Choroid plexus epithelial cell (primary cell): Measurements from ENCODE around the gene NGF.

ENCODE experiments used
- DNase-seq: peaks from one replicate; pipeline ENCODE4 v3.0.0-alpha.2; 2010; ENCODE audit warnings: low read depth
- H3K4me3 ChIP-seq: 2 replicates; pipeline ENCODE4 v1.5.1; 2011; ENCODE audit warnings: low read depth, mild to moderate bottlenecking, control low read depth, low read length, moderate library complexity
- CTCF ChIP-seq: conservative IDR thresholded peaks from 2 replicates; pipeline ENCODE4 v1.5.1; 2011; ENCODE audit warnings: low read depth, mild to moderate bottlenecking, control low read depth, inconsistent platforms, low read length, moderate library complexity

The NGF gene

GRCh38 chr1:115317101-115318012, 20.7 kb downstream of the NGF start:
- no peak for TF ChIP-seq CTCF

GRCh38 chr1:115314765-115315164, 23.3 kb downstream of the NGF start:
- no peak overlapping the region for H3K4me3 ChIP-seq
- peak; percentile 71 for DNase-seq
- TF ChIP-seq CTCF = no peak

More at GRCh38 chr1:115317101-115318012, 20.7 kb downstream of the NGF start:
- H3K4me3 ChIP-seq = no peak overlapping the region
- no peak for DNase-seq

- TF ChIP-seq CTCF = no peak
- H3K4me3 ChIP-seq = no peak overlapping the region
- no peak for DNase-seq
These were observed 24.0 kb downstream of the NGF start for GRCh38 chr1:115314092-115314491.

- no peak for DNase-seq
- TF ChIP-seq CTCF = no peak
- H3K4me3 ChIP-seq = no peak overlapping the region
These were observed 24.9 kb downstream of the NGF start for GRCh38 chr1:115313182-115313581.

GRCh38 chr1:115312742-115313141, 25.3 kb downstream of the NGF start:
- no peak for TF ChIP-seq CTCF
- DNase-seq = no peak
- no peak overlapping the region for H3K4me3 ChIP-seq

- no peak for TF ChIP-seq CTCF
- no peak overlapping the region for H3K4me3 ChIP-seq
- no peak for DNase-seq
These were observed 26.5 kb downstream of the NGF start for GRCh38 chr1:115311474-115311989.
